Neural cell (in vitro differentiated cells): ENCODE data around the gene TBC1D20. TPM values are rescaled to one million over a fixed set of nuclear protein-coding genes. Genes with fewer than 3 reads are reported as not detected.

Experiments used
- H2AFZ ChIP-seq: fragments of 200-600, 300-800 bp; sonication (generic), shearing (Covaris generic); 2 replicates; pipeline ENCODE4 v1.6.0; 2014; ENCODE audit warnings: low read depth, mild to moderate bottlenecking, antibody characterized with exemption, low read length, moderate library complexity
- H3F3A ChIP-seq: fragments of 200-600 bp; shearing (Covaris generic); 2 replicates; pipeline ENCODE4 v1.6.1; 2016; ENCODE audit warnings: mild to moderate bottlenecking, moderate library complexity, mixed read lengths, antibody characterized with exemption, low read length; ENCODE audit not compliant: insufficient read depth, poor library complexity, severe bottlenecking
- H3K27ac ChIP-seq: fragments of 200-600, 300-800 bp; sonication (generic), shearing (Covaris generic); 2 replicates; pipeline ENCODE4 v1.5.1; 2014; ENCODE audit warnings: mild to moderate bottlenecking, low read length, moderate library complexity
- H3K27me3 ChIP-seq: fragments of 300-800, 200-600 bp; sonication (generic), shearing (Covaris generic); 2 replicates; pipeline ENCODE4 v1.6.0; 2014; ENCODE audit warnings: mild to moderate bottlenecking, low read depth, low read length, moderate library complexity; ENCODE audit not compliant: insufficient read depth
- H3K36me3 ChIP-seq: fragments of 300-800, 200-600 bp; sonication (generic), shearing (Covaris generic); 2 replicates; pipeline ENCODE4 v1.5.1; 2014; ENCODE audit warnings: mild to moderate bottlenecking, antibody characterized with exemption, low read length, moderate library complexity; ENCODE audit not compliant: insufficient read depth
- H3K4me2 ChIP-seq: fragments of 300-800, 200-600 bp; sonication (generic), shearing (Covaris generic); 2 replicates; pipeline ENCODE4 v1.6.0; 2014; ENCODE audit warnings: mild to moderate bottlenecking, low read length
- H3K4me3 ChIP-seq: fragments of 300-800, 200-600 bp; sonication (generic), shearing (Covaris generic); 2 replicates; pipeline ENCODE4 v1.5.1; 2014; ENCODE audit warnings: mild to moderate bottlenecking, low read length, moderate library complexity
- H3K79me2 ChIP-seq: fragments of 200-600 bp; shearing (Covaris generic); replicated peaks from 2 replicates; pipeline ENCODE4 v1.6.0; 2014; ENCODE audit warnings: mild to moderate bottlenecking, low read length, moderate library complexity; ENCODE audit not compliant: insufficient read depth
- H3K9ac ChIP-seq: fragments of 300-800, 200-600 bp; sonication (generic), shearing (Covaris generic); 2 replicates; pipeline ENCODE4 v1.6.1; 2016; ENCODE audit warnings: mild to moderate bottlenecking, low read length, mixed read lengths
- H3K9me2 ChIP-seq: fragments of 200-600 bp; shearing (Covaris generic); 2 replicates; pipeline ENCODE4 v1.6.1; 2016; ENCODE audit warnings: mild to moderate bottlenecking, low read length, mixed read lengths; ENCODE audit not compliant: insufficient read depth
- H3K9me3 ChIP-seq: fragments of 200-600, 300-800 bp; sonication (generic), shearing (Covaris generic); 2 replicates; pipeline ENCODE4 v1.6.1; 2016; ENCODE audit warnings: mild to moderate bottlenecking, mixed run types, low read length, moderate library complexity, mixed read lengths
- H4K20me1 ChIP-seq: fragments of 200-600 bp; shearing (Covaris generic); 2 replicates; pipeline ENCODE4 v1.6.1; 2016; ENCODE audit warnings: mild to moderate bottlenecking, mixed run types; ENCODE audit not compliant: insufficient read depth
- CTCF ChIP-seq: fragments of 450-650 bp; IDR thresholded peaks from 2 replicates; pipeline ENCODE4 v1.5.1; 2014; ENCODE audit warnings: antibody characterized with exemption, mild to moderate bottlenecking, moderate library complexity; ENCODE audit not compliant: poor library complexity, severe bottlenecking
- EP300 ChIP-seq: fragments of 450-650 bp; conservative IDR thresholded peaks from 2 replicates; pipeline ENCODE4 v1.6.1; 2014; ENCODE audit warnings: antibody characterized with exemption, mild to moderate bottlenecking, moderate library complexity; ENCODE audit not compliant: poor library complexity, severe bottlenecking
- EZH2 ChIP-seq: fragments of 200-600, 300-800 bp; shearing (Covaris generic), sonication (generic); IDR thresholded peaks from 2 replicates; pipeline ENCODE4 v1.6.1; 2014; ENCODE audit warnings: antibody characterized with exemption, low read length, borderline replicate concordance, mild to moderate bottlenecking; ENCODE audit not compliant: insufficient read depth, poor library complexity, severe bottlenecking
- MXI1 ChIP-seq: fragments of 450-650 bp; conservative IDR thresholded peaks from 2 replicates; pipeline ENCODE4 v1.6.1; 2014; ENCODE audit warnings: antibody characterized with exemption, mild to moderate bottlenecking; ENCODE audit not compliant: poor library complexity, severe bottlenecking
- POLR2AphosphoS5 ChIP-seq: IDR thresholded peaks from 2 replicates; pipeline ENCODE4 v1.6.1; 2012
- RAD21 ChIP-seq: fragments of 450-650 bp; conservative IDR thresholded peaks from 2 replicates; pipeline ENCODE4 v1.6.1; 2014; ENCODE audit warnings: antibody characterized with exemption, mild to moderate bottlenecking, moderate library complexity
- REST ChIP-seq: IDR thresholded peaks from 2 replicates; pipeline ENCODE4 v1.6.1; 2012; ENCODE audit warnings: borderline replicate concordance
- SMC3 ChIP-seq: fragments of 450-650 bp; conservative IDR thresholded peaks from 2 replicates; pipeline ENCODE4 v1.6.1; 2014; ENCODE audit warnings: antibody characterized with exemption, mild to moderate bottlenecking, moderate library complexity; ENCODE audit not compliant: poor library complexity
- TAF1 ChIP-seq: IDR thresholded peaks from 2 replicates; pipeline ENCODE4 v1.6.1; 2012; ENCODE audit warnings: low read depth
- polyA plus RNA-seq: library from polyadenylated mRNA; depleted of rRNA; stranded (reverse); fragments of >200 nt; gene quantifications from 2 replicates; pipeline ENCODE4 v1.2.3, GENCODE V29; 2014

The TBC1D20 gene
- polyA plus RNA-seq, 1 donor from 2014 or later: 25.1 TPM

- Histone ChIP-seq H2AFZ (no peak overlapping the region), H3K9ac (no peak overlapping the region), H3K36me3 (peaks cover 11% of the 10 kb centered on the region), H3K27me3 (no peaks in the 10 kb centered on the region), H4K20me1 (no peaks in the 10 kb centered on the region), H3K9me2 (no peaks in the 10 kb centered on the region), H3K27ac (no peak overlapping the region), H3K79me2 (no peaks in the 10 kb centered on the region), H3K4me2 (no peak overlapping the region), H3K9me3 (no peaks in the 10 kb centered on the region), H3F3A (no peaks in the 10 kb centered on the region), H3K4me3 (no peak overlapping the region)
- TF ChIP-seq POLR2AphosphoS5: no peak
- no peak for TF ChIP-seq TAF1
- TF ChIP-seq RAD21: no peak
- no peak for TF ChIP-seq EP300
- TF ChIP-seq MXI1: no peak
- no peak for TF ChIP-seq REST
- no peak for TF ChIP-seq CTCF
- TF ChIP-seq EZH2: no peak
- no peak for TF ChIP-seq SMC3
Observed at GRCh38 chr20:479487-479886, 17.2 kb upstream of the TBC1D20 start.

GRCh38 chr20:478949-479429 lies 16.7 kb upstream of the TBC1D20 start:
- Histone ChIP-seq H3K9ac (no peak overlapping the region), H3K4me3 (no peak overlapping the region), H3K36me3 (peaks cover 11% of the 10 kb centered on the region), H3F3A (no peaks in the 10 kb centered on the region), H3K27ac (no peak overlapping the region), H3K27me3 (no peaks in the 10 kb centered on the region), H3K4me2 (no peak overlapping the region), H4K20me1 (no peaks in the 10 kb centered on the region), H3K9me2 (no peaks in the 10 kb centered on the region), H2AFZ (no peak overlapping the region), H3K9me3 (no peaks in the 10 kb centered on the region), H3K79me2 (no peaks in the 10 kb centered on the region)
- TF ChIP-seq MXI1: no peak
- TF ChIP-seq REST: no peak
- TF ChIP-seq CTCF: peak; percentile 81
- TF ChIP-seq POLR2AphosphoS5: no peak
- peak; percentile 77 for TF ChIP-seq RAD21
- peak; percentile 84 for TF ChIP-seq SMC3
